ENCODE data around the gene KDM4B.

The KDM4B gene

DNA sequence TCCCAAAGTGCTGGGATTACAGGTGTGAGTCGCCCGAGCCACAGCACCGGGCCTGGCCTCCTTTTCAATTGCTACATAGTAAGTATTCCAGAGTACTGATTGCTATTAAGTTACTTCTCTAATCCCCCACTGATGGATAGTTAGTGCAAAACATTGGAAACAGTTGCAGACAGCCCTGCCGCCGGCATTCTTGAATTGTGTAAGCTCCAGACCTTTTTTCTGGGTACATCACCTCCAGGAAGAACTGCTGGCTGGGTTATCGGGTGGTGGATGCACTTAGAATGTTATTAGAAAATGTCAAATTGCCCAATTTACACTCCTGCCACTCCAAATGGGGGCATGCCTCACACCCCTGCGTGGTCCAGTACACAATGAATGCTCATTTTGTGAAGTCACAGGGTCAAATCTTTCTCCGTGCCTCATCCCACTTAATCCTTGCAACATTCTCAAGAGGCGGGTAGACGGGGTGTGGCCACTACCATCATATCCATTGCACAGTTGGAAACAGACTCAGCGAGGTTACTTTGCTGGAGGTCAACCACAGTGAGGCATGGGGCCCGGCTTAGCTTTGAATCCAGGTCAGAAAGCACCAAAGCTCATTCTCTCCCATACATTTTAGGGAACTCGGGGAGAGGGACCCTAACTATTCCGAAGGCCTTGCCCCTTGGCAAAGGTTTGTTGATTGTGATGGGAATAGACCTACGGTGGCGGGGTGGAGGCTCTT, 1.0 kb upstream of the KDM4B start:
- ChIA-PET CTCF (interaction anchor here (0.5 to 1.3 kb wide), 3 partner anchors 8 to 28 kb away, joined by 3 to 4 read pairs (median 3); no protein-coding TSS in a partner anchor), POLR2A (interaction anchor here (0.9 kb wide), 1 partner anchor 36 kb away, joined by 3 read pairs; no protein-coding TSS in a partner anchor)
- no peak for TF ChIP-seq SUZ12 (IDR thresholded peaks at IDR 0.05)
- TF ChIP-seq NFRKB (IDR thresholded peaks at IDR 0.05): no peak
- TF ChIP-seq ARNT (IDR thresholded peaks at IDR 0.05): no peak
- TF ChIP-seq CTBP1 (IDR thresholded peaks at IDR 0.05; ENCODE audit: borderline replicate concordance): no peak
- no peak for TF ChIP-seq ELF4 (IDR thresholded peaks at IDR 0.05)
- no peak for TF ChIP-seq HDGF (IDR thresholded peaks at IDR 0.05; ENCODE audit: borderline replicate concordance)
- TF ChIP-seq FOXK2 (IDR thresholded peaks at IDR 0.05): no peak
- no peak for TF ChIP-seq ZNF384 (IDR thresholded peaks at IDR 0.05)
- no peak for TF ChIP-seq SP1 (IDR thresholded peaks at IDR 0.05)
- no peak for TF ChIP-seq FOXA1 (IDR thresholded peaks at IDR 0.05)
- TF ChIP-seq L3MBTL2 (conservative IDR thresholded peaks at IDR 0.05): no peak
- no peak for TF ChIP-seq LEF1 (IDR thresholded peaks at IDR 0.05; ENCODE audit: borderline replicate concordance)
- no peak for TF ChIP-seq FOXM1 (IDR thresholded peaks at IDR 0.05; ENCODE audit: borderline replicate concordance)
- TF ChIP-seq, protein P1, sequence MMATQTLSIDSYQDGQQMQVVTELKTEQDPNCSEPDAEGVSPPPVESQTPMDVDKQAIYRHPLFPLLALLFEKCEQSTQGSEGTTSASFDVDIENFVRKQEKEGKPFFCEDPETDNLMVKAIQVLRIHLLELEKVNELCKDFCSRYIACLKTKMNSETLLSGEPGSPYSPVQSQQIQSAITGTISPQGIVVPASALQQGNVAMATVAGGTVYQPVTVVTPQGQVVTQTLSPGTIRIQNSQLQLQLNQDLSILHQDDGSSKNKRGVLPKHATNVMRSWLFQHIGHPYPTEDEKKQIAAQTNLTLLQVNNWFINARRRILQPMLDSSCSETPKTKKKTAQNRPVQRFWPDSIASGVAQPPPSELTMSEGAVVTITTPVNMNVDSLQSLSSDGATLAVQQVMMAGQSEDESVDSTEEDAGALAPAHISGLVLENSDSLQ (IDR thresholded peaks at IDR 0.05): no peak
- no peak for TF ChIP-seq BHLHE40 (IDR thresholded peaks at IDR 0.05; ENCODE audit: borderline replicate concordance)
- TF ChIP-seq TARDBP (IDR thresholded peaks at IDR 0.05): no peak
- no peak for DNase-seq (ENCODE audit: extremely low spot score)

DNA sequence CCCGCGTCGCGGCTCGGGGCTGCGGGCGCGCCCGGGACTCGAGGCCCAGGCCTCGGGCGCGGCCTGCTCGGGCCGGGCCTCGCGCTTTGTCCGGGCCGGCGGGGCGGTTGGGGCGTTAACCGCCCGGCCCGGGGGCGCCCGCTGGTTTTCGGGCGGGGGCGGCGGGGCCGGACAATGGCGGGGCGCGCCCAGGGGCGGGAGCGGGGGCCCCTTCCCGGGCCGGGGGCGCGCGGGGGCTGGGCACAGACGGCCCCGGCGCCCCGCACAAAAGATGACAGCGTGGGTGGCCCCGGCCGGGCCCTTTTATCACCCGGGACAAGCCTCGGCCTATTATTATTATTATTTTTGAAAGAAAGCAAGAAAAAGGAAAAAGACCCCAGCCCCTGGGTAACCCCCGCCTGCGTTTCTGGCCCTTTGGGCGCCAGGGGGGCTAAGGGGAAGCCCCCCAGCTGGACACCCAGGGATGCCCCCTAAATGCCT, 419 bp downstream of the KDM4B start:
- ChIA-PET CTCF (no interaction called here), POLR2A (no interaction called here)
- no peak for DNase-seq (ENCODE audit: extremely low spot score)
- TF ChIP-seq ELF4 (IDR thresholded peaks at IDR 0.05) (no peak), CTBP1 (IDR thresholded peaks at IDR 0.05; ENCODE audit: borderline replicate concordance) (no peak), SP1 (IDR thresholded peaks at IDR 0.05) (no peak), ZNF384 (IDR thresholded peaks at IDR 0.05) (no peak), FOXM1 (IDR thresholded peaks at IDR 0.05; ENCODE audit: borderline replicate concordance) (no peak), HDGF (IDR thresholded peaks at IDR 0.05; ENCODE audit: borderline replicate concordance) (no peak), FOXA1 (IDR thresholded peaks at IDR 0.05) (no peak), LEF1 (IDR thresholded peaks at IDR 0.05; ENCODE audit: borderline replicate concordance) (no peak)
- TF ChIP-seq, protein P1 (IDR thresholded peaks at IDR 0.05): no peak

DNA sequence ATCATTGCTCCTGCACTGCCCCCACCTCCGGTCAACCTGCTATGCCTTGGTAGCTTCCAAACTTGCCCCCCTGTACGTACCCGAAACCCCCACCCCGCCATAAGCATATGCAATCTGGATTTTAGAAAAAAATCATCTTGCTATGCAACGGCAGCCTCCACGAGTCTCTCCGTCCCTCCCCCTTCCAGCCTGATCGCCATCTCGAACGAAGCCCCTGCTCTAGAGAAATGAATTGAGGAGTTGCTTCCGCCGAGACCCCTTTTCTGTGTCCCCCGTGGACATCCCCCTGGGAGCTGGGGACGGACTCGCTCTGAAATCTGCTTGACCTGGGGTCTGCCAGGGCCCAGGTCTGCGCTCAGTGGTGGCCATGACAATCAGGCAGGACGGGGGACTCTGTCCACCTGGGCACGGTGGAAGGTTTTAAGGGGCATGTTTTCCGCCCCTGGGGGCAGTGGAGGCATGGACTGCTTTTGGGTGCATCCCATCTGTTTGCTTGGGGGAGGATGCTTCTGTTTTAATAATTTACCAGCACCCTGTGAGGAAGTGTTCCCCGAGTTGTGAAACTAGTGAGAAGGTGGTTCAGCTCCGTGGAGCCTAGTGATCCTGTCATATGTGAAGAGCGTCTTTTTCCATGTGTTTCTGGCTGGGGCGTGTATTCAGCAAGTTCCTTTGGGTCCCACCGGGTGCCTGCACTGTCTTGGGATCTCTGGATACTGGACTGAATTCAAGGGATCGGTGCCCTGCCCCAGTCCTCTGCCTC, 1.0 kb downstream of the KDM4B start:
- ChIA-PET POLR2A (interaction anchor here (1.5 kb wide), 1 partner anchor 9 kb away, joined by 3 read pairs; no protein-coding TSS in a partner anchor), CTCF (interaction anchor here (1.1 kb wide), 1 partner anchor 58 kb away, joined by 3 read pairs; no protein-coding TSS in a partner anchor)
- DNase-seq (ENCODE audit: extremely low spot score): no peak
- TF ChIP-seq ELF4 (IDR thresholded peaks at IDR 0.05) (no peak), SP1 (IDR thresholded peaks at IDR 0.05) (no peak), CTBP1 (IDR thresholded peaks at IDR 0.05; ENCODE audit: borderline replicate concordance) (no peak), FOXK2 (IDR thresholded peaks at IDR 0.05) (no peak), FOXA1 (IDR thresholded peaks at IDR 0.05) (no peak), NFRKB (IDR thresholded peaks at IDR 0.05) (no peak), ARNT (IDR thresholded peaks at IDR 0.05) (no peak)
- TF ChIP-seq, protein P1 (IDR thresholded peaks at IDR 0.05): no peak

DNA sequence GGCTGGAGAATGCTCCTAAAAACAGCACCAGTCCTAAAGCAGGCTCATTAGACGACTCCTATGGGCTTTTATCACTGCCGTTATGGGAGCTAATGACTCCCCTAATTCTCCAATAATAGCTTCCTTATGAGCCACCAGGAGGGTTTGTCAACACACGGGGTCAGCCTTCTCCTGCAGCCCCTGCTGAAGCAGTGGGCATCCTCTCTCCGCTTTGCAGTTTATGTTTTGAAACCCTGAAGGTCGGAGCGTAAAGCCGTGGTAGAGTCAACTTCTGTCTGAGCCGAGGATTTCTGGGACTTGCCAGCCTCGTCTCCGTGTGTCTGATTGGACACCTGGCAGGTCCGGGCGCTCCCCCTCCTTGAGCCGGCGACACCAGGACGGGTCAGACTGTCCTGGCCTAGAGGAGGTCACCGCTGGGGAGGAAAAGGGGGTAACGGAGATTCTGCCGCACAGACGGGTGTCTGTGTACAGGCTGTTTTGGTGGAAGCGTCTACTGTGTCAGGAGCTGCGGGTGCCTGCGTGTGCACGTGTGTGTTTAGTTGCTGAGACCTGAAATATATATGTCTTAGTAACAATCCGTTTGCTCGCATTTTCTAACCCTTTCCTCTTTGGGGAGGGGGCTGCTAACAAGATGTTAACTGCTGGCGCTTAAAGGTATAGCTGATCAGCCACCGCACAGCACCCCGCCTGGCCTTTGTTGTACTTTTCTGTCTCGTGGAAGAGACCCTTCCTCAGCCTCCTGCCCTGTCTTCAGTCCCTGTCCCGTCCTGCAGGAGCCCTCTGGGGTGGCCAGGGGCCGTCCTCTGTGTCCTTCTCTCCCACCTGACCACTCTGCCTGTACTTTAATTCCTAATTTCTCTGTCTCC, 1.9 kb downstream of the KDM4B start:
- POLR2A ChIA-PET: interaction anchor here (1.0 to 1.5 kb wide), 2 partner anchors 9 to 104 kb away, joined by 3 read pairs; partner anchors contain the start of gene PLIN3
- CTCF ChIA-PET: interaction anchor here (0.6 to 1.1 kb wide), 3 partner anchors 57 to 61 kb away, joined by 3 to 5 read pairs (median 3); no protein-coding TSS in a partner anchor
- TF ChIP-seq ZNF384 (IDR thresholded peaks at IDR 0.05): no peak
- TF ChIP-seq FOXK2 (IDR thresholded peaks at IDR 0.05): no peak
- TF ChIP-seq CTBP1 (IDR thresholded peaks at IDR 0.05; ENCODE audit: borderline replicate concordance): no peak
- TF ChIP-seq BHLHE40 (IDR thresholded peaks at IDR 0.05; ENCODE audit: borderline replicate concordance): no peak
- no peak for TF ChIP-seq HDGF (IDR thresholded peaks at IDR 0.05; ENCODE audit: borderline replicate concordance)
- TF ChIP-seq, protein P1 (IDR thresholded peaks at IDR 0.05): no peak
- no peak for TF ChIP-seq ELF4 (IDR thresholded peaks at IDR 0.05)
- no peak for TF ChIP-seq L3MBTL2 (conservative IDR thresholded peaks at IDR 0.05)
- no peak for TF ChIP-seq SUZ12 (IDR thresholded peaks at IDR 0.05)
- no peak for TF ChIP-seq FOXM1 (IDR thresholded peaks at IDR 0.05; ENCODE audit: borderline replicate concordance)
- TF ChIP-seq ARNT (IDR thresholded peaks at IDR 0.05): no peak
- no peak for TF ChIP-seq TARDBP (IDR thresholded peaks at IDR 0.05)
- no peak for TF ChIP-seq SP1 (IDR thresholded peaks at IDR 0.05)
- no peak for DNase-seq (ENCODE audit: extremely low spot score)
